ENCODE results near the gene TGFBR2. TPM values are rescaled to one million over a fixed set of nuclear protein-coding genes. Genes with fewer than 3 reads are reported as not detected.

TGFBR2 gene
- polyA plus RNA-seq, 3 donors: 46.6 to 60.3 (median 57.0) TPM

GRCh38 chr3:30608598-30608947 lies 2.2 kb downstream of the TGFBR2 start:
- no CpG with 5 or more reads among the region's 2 CpGs for WGBS (ENCODE audit: insufficient coverage)
- H3K36me3 Mint-ChIP-seq: peaks cover 19 to 22% of the 10 kb centered on the region in 2 donors

GRCh38 chr3:30609930-30610701 lies 3.7 kb downstream of the TGFBR2 start:
- H3K36me3 ChIP-seq (replicated peaks in 1 of 2; ENCODE audit: control insufficient read depth in 1 of 2, insufficient read depth in 2 of 2, low read length in 2 of 2): no peaks in the 10 kb centered on the region
- Mint-ChIP-seq H3K27ac (peak overlapping the region in 5 of 7 donors; percentile 19 to 89 (median 57)), H3K4me3 (peak overlapping the region in 1 of 2 donors; percentile 32), H3K27me3 (ENCODE audit: low read depth in 3 of 3) (no peaks in the 10 kb centered on the region), H3K4me1 (peaks cover 81% of the 10 kb centered on the region), H3K9me3 (no peaks in the 10 kb centered on the region), H3K36me3 (peaks cover 19 to 26% of the 10 kb centered on the region in 2 donors)
- H3K4me3 ChIP-seq (replicated peaks in 1 of 3; ENCODE audit: low read depth in 2 of 3, low read length in 3 of 3): peak overlapping the region in 1 of 3 experiments; percentile 90
- H3K27ac ChIP-seq (ENCODE audit: low read depth in 1 of 2, low read length in 2 of 2): peak overlapping the region in 1 of 2 donors; percentile 72
- H3K4me2 ChIP-seq (replicated peaks; ENCODE audit: extremely low read depth, low read length, poor library complexity, severe bottlenecking): peak overlapping the region; percentile 85
- H3K79me2 ChIP-seq (ENCODE audit: insufficient read depth, low read length): peaks cover 86% of the 10 kb centered on the region
- H3K4me1 ChIP-seq (ENCODE audit: control insufficient read depth in 1 of 2, insufficient read depth in 2 of 2, low read length in 2 of 2): peaks cover 73 to 86% of the 10 kb centered on the region in 2 donors
- 100% methylated on average over 1 of the region's 4 CpGs for WGBS (ENCODE audit: insufficient coverage)
- H3K9me3 ChIP-seq (replicated peaks in 1 of 2; ENCODE audit: control insufficient read depth in 1 of 2, insufficient read depth in 1 of 2, low read length in 2 of 2): no peaks in the 10 kb centered on the region
- no peak for DNase-seq
- no peaks in the 10 kb centered on the region for H3K27me3 ChIP-seq (ENCODE audit: control insufficient read depth in 2 of 2, insufficient read depth in 2 of 2, low read length in 2 of 2)
- H2AFZ ChIP-seq (ENCODE audit: insufficient read depth, low read depth, low read length, poor library complexity, severe bottlenecking): no peak overlapping the region
- intact Hi-C loops (cut with micrococcal nuclease): loop anchor here (5.0 to 10.0 kb wide), 4 partner anchors 32 to 135 kb away; no protein-coding TSS in a partner anchor
- peaks cover 68% of the 10 kb centered on the region for H4K20me1 ChIP-seq (ENCODE audit: insufficient read depth, low read length)
- H3K9ac ChIP-seq (ENCODE audit: insufficient read depth, low read length, poor library complexity, severe bottlenecking): no peak overlapping the region
- TF ChIP-seq, protein P1, sequence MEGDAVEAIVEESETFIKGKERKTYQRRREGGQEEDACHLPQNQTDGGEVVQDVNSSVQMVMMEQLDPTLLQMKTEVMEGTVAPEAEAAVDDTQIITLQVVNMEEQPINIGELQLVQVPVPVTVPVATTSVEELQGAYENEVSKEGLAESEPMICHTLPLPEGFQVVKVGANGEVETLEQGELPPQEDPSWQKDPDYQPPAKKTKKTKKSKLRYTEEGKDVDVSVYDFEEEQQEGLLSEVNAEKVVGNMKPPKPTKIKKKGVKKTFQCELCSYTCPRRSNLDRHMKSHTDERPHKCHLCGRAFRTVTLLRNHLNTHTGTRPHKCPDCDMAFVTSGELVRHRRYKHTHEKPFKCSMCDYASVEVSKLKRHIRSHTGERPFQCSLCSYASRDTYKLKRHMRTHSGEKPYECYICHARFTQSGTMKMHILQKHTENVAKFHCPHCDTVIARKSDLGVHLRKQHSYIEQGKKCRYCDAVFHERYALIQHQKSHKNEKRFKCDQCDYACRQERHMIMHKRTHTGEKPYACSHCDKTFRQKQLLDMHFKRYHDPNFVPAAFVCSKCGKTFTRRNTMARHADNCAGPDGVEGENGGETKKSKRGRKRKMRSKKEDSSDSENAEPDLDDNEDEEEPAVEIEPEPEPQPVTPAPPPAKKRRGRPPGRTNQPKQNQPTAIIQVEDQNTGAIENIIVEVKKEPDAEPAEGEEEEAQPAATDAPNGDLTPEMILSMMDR (IDR thresholded peaks at IDR 0.05): no peak

More at GRCh38 chr3:30608598-30608947, 2.2 kb downstream of the TGFBR2 start:
- intact Hi-C loops (cut with micrococcal nuclease): loop anchor here (5.0 to 10.0 kb wide), 4 partner anchors 34 to 134 kb away; no protein-coding TSS in a partner anchor
- Histone ChIP-seq H3K4me1 (ENCODE audit: control insufficient read depth in 1 of 2, insufficient read depth in 2 of 2, low read length in 2 of 2) (peaks cover 70 to 86% of the 10 kb centered on the region in 2 donors), H4K20me1 (ENCODE audit: insufficient read depth, low read length) (peaks cover 52% of the 10 kb centered on the region), H3K9ac (ENCODE audit: insufficient read depth, low read length, poor library complexity, severe bottlenecking) (no peak overlapping the region), H3K4me3 (replicated peaks in 1 of 3; ENCODE audit: low read depth in 2 of 3, low read length in 3 of 3) (peak overlapping the region; percentile 68 to 97 (median 90)), H3K9me3 (replicated peaks in 1 of 2; ENCODE audit: control insufficient read depth in 1 of 2, insufficient read depth in 1 of 2, low read length in 2 of 2) (no peaks in the 10 kb centered on the region), H3K27me3 (ENCODE audit: control insufficient read depth in 2 of 2, insufficient read depth in 2 of 2, low read length in 2 of 2) (no peaks in the 10 kb centered on the region), H3K4me2 (replicated peaks; ENCODE audit: extremely low read depth, low read length, poor library complexity, severe bottlenecking) (peak overlapping the region; percentile 85), H3K79me2 (ENCODE audit: insufficient read depth, low read length) (peaks cover 70% of the 10 kb centered on the region), H3K36me3 (replicated peaks in 1 of 2; ENCODE audit: control insufficient read depth in 1 of 2, insufficient read depth in 2 of 2, low read length in 2 of 2) (no peaks in the 10 kb centered on the region), H3K27ac (ENCODE audit: low read depth in 1 of 2, low read length in 2 of 2) (peak overlapping the region in 1 of 2 donors; percentile 96), H2AFZ (ENCODE audit: insufficient read depth, low read depth, low read length, poor library complexity, severe bottlenecking) (no peak overlapping the region)
- TF ChIP-seq, protein P1 (IDR thresholded peaks at IDR 0.05): no peak
- peaks cover 80% of the 10 kb centered on the region for H3K4me1 Mint-ChIP-seq
- no peaks in the 10 kb centered on the region for H3K27me3 Mint-ChIP-seq (ENCODE audit: low read depth in 3 of 3)
- peak overlapping the region; percentile 86 to 88 for H3K4me3 Mint-ChIP-seq
- H3K27ac Mint-ChIP-seq: peak overlapping the region; percentile 70 to 90 (median 82)
- H3K9me3 Mint-ChIP-seq: no peaks in the 10 kb centered on the region
- DNase-seq: no peak

All from CD14-positive monocyte (primary cell).